ENCODE data around the gene RFTN2. TPM values are rescaled to one million over a fixed set of nuclear protein-coding genes. Genes with fewer than 3 reads are reported as not detected.

The RFTN2 gene
- total and polyA plus RNA-seq, 9 of the 15 experiments (the other 6 are each of a cell fraction or from before 2014, with no cell fraction given): 0.01 to 0.11 (median 0.04) TPM; not detected in 6

DNA sequence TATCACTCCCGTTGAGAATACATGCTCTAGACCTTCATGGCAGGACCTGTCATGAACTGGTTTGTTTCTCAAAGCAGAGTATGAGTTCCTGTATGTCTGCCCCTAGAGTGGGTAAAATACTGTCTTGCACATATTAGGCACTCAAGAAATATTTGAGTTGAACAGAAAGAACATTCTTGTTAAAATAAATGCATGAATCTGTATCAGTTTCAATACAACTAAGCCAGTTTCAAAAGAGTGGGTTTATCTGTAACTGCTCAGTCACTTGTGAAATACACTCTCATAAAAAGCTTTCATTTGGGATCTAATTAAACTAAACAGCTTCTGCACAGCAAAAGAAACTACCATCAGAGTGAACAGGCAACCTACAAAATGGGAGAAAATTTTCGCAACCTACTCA lies 69.2 kb downstream of the RFTN2 start:
- no peak for FAIRE-seq
- no peaks in the 10 kb centered on the region for H3K79me2 ChIP-seq (ENCODE audit: control insufficient read depth, insufficient read depth, low read length)
- CTCF ChIA-PET (ENCODE audit: low intra/inter-chr PET ratio): no interaction called here
- intact Hi-C loops (cut with micrococcal nuclease): no loop called here
- H3K36me3 ChIP-seq (ENCODE audit: control insufficient read depth, insufficient read depth, low read length): no peaks in the 10 kb centered on the region
- H3K9me1 ChIP-seq (ENCODE audit: control insufficient read depth, insufficient read depth, low read length): no peaks in the 10 kb centered on the region
- BruUV-seq (replicated peaks): no TSS peak
- no peaks in the 10 kb centered on the region for H3K9me3 ChIP-seq (replicated peaks; ENCODE audit: control insufficient read depth, insufficient read depth, low read depth, low read length)
- H3K9ac ChIP-seq (ENCODE audit: insufficient read depth in 1 of 2, low read depth in 2 of 2, low read length in 2 of 2): no peak overlapping the region
- no peaks in the 10 kb centered on the region for H3K27me3 ChIP-seq (ENCODE audit: control insufficient read depth in 2 of 2, insufficient read depth in 2 of 2, low read length in 2 of 2)
- no peaks in the 10 kb centered on the region for H3K4me1 ChIP-seq (replicated peaks in 1 of 2; ENCODE audit: control insufficient read depth in 2 of 2, insufficient read depth in 2 of 2, low read length in 2 of 2)
- no peak for DNase-seq (ENCODE audit: extremely low read depth in 1 of 4, low spot score in 3 of 4)
- no peak overlapping the region for H2AFZ ChIP-seq (ENCODE audit: low read depth, low read length)
- in situ Hi-C loops (cut with MboI): no loop called here
- no peak for ATAC-seq
- POLR2A ChIA-PET: no interaction called here
- WGBS (ENCODE audit: insufficient coverage, low coverage, missing lambda C conversion rate): 0% methylated on average over 1 of the region's 2 CpGs
- H3K4me3 ChIP-seq: no peak overlapping the region
- no peak overlapping the region for H3K4me2 ChIP-seq (ENCODE audit: insufficient read depth, low read length)
- H4K20me1 ChIP-seq (replicated peaks; ENCODE audit: control insufficient read depth, insufficient read depth, low read length): no peaks in the 10 kb centered on the region
- no peak overlapping the region for H3K27ac ChIP-seq (ENCODE audit: extremely low read depth, low read depth, low read length)
- no peak for TF ChIP-seq ZFP1 (CRISPR knock-in tag; IDR thresholded peaks at IDR 0.05)
- TF ChIP-seq SMARCA4 (IDR thresholded peaks at IDR 0.05): no peak
- no peak for TF ChIP-seq RBM22 (IDR thresholded peaks at IDR 0.05; ENCODE audit: low read depth, low read length, poor library complexity, severe bottlenecking)
- TF ChIP-seq POLR2B (IDR thresholded peaks at IDR 0.05; ENCODE audit: low read depth, partially characterized antibody): no peak
- no peak for TF ChIP-seq FOXK1 (CRISPR knock-in tag; IDR thresholded peaks at IDR 0.05; ENCODE audit: borderline replicate concordance)
- TF ChIP-seq, protein P1, sequence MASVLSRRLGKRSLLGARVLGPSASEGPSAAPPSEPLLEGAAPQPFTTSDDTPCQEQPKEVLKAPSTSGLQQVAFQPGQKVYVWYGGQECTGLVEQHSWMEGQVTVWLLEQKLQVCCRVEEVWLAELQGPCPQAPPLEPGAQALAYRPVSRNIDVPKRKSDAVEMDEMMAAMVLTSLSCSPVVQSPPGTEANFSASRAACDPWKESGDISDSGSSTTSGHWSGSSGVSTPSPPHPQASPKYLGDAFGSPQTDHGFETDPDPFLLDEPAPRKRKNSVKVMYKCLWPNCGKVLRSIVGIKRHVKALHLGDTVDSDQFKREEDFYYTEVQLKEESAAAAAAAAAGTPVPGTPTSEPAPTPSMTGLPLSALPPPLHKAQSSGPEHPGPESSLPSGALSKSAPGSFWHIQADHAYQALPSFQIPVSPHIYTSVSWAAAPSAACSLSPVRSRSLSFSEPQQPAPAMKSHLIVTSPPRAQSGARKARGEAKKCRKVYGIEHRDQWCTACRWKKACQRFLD (CRISPR knock-in tag; IDR thresholded peaks at IDR 0.05): no peak
- TF ChIP-seq GTF3C2 (IDR thresholded peaks at IDR 0.05; ENCODE audit: borderline replicate concordance, extremely low read depth, insufficient read length): no peak
- no peak for TF ChIP-seq MYC (IDR thresholded peaks at IDR 0.05; ENCODE audit: low read depth, low read length)
- TF ChIP-seq MYC (CRISPR knock-in tag; IDR thresholded peaks at IDR 0.05; ENCODE audit: borderline replicate concordance, low read depth): no peak
- TF ChIP-seq E2F3 (CRISPR knock-in tag; IDR thresholded peaks at IDR 0.05): no peak
- TF ChIP-seq TSHZ1 (CRISPR knock-in tag; IDR thresholded peaks at IDR 0.05): no peak
- no peak for TF ChIP-seq PCBP1 (IDR thresholded peaks at IDR 0.05; ENCODE audit: low read depth, low read length, poor library complexity, severe bottlenecking)
- TF ChIP-seq RAD51 (IDR thresholded peaks at IDR 0.05; ENCODE audit: borderline replicate concordance, low read depth): no peak
- TF ChIP-seq ZNF79 (CRISPR knock-in tag; IDR thresholded peaks at IDR 0.05; ENCODE audit: low read depth): no peak
- no peak for TF ChIP-seq DACH1 (IDR thresholded peaks at IDR 0.05; ENCODE audit: partially characterized antibody)

Measured in K562 (cell line).